ENCODE data around the gene EP400.

EP400 gene

DNA sequence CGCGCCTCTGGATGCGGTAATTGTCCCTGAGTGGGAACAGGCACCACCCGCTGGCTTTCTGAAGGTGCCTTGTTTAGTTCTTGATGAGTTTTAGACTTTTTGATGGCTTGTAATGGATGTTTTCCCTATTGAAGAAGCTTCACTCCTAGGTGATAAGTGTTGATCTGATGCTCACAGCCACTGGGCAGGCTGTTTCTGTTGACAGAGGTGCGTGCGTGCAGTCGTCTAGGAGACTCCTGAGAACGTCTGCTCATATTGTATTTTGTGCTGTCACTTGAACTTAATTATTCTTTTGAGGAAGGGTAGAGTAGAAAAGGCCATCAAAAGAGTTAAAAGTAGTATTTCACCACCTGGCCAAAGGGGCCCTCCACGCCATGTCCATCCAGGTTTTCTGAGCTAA, 70.5 kb downstream of the EP400 start:
- DNase-seq (ENCODE audit: low read depth in 2 of 2) = no peak

DNA sequence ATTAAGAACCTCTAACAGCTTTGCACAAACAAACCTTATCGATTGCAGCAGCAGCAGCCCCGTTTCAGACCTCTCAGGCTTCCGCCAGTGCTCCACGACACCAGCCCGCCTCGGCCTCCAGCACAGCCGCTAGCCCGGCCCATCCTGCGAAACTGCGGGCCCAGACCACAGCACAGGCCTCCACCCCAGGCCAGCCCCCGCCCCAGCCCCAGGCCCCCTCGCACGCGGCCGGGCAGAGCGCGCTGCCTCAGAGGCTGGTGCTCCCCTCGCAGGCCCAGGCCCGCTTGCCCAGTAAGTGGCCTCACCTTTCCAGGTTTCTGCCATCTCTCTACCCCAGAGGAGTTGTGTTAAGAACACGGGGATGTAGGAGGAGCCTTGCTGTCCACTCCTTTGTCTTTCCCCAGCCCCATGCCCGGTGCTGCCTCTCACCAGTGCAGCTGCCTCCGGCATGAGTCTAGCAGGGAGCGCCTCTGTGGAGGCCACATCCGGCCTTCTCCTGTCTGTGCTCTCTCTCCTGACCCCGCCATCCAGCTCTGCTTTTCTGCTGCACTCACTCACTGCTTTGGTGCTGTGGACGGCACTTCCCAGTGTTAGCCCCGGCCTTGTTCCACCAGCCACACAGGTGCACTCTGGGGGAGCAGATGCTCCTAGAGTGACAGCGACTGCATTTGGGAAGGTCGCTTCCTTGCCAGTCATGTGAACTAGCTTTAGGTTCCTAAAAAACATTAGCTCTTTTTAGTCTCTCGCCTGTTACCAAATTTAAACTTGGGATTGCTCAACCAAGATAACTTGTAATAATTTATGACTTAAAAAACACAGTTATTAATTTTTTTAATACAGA, 71.5 kb downstream of the EP400 start:
- DNase-seq (ENCODE audit: low read depth in 2 of 2) = no peak

DNA sequence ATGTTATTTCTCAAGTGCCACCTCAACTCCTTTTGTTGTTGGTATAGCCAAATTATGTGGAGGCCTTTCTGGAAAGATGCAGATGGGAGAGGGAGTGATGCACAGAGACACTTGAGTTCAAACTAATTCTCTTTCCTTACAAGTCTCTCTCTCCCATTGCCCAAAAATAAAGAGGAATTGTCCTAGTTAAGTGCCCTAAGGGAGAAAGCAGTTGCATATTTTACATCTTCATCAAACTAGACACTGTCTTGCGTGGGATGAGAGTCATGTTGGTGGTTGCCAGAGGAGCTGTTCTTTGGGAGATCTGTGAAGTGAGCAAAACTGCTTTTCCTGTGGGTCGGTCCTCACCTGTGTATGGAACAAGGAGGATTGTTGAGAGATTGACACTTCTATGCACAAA, 72.2 kb downstream of the EP400 start:
- DNase-seq (ENCODE audit: low read depth in 2 of 2) = no peak

DNA sequence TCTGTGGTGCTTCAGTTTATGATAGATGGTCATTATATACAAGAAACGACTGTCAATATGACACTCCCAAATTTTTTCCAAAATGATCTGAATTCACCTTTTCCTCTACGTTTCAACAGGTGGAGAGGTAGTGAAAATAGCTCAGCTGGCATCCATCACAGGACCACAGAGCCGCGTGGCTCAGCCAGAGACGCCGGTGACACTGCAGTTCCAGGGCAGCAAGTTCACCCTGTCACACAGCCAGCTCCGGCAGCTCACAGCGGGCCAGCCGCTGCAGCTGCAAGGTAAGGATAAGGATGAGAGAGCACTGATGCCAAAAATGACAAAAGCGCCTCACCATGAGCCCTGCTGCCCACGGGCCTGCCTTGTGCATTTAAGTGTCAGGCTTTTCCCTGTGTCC, 73.9 kb downstream of the EP400 start:
- DNase-seq (ENCODE audit: low read depth in 2 of 2) = no peak

DNA sequence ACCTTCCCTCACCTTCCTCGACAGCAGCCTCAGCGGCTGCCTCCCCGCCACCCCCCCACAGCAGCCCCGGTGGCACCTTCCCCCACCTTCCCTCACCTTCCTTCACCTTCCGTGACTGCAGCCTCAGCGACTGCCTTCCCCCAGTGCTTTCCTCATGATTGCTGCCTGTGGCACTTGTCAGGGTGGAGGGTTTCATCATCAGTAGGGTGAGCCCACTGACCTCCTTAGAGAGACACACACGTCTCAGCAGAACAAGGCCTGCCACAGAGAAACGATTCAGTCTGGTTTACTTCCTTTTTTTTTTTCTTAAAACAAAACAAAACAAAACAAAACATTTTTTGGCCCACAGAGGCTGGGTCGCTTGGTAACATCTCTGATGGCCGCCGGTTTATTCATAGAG, 75.0 kb downstream of the EP400 start:
- no peak for DNase-seq (ENCODE audit: low read depth in 2 of 2)

DNA sequence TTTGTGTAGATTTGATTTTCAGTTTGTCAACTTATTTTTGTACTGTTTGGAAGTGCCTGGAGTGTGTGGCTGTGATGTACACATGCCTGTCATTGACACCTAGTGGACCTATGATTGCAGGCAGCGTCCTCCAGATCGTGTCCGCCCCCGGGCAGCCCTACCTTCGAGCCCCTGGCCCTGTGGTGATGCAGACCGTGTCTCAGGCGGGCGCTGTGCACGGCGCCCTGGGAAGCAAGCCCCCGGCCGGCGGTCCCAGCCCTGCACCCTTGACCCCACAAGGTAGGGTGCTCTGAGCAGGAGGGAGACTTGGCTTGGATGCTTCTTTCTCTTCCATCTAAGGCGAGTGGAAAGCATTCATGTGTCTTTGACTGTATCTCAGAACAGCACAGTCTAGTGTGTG, 75.8 kb downstream of the EP400 start:
- DNase-seq (ENCODE audit: low read depth in 2 of 2) = no peak

DNA sequence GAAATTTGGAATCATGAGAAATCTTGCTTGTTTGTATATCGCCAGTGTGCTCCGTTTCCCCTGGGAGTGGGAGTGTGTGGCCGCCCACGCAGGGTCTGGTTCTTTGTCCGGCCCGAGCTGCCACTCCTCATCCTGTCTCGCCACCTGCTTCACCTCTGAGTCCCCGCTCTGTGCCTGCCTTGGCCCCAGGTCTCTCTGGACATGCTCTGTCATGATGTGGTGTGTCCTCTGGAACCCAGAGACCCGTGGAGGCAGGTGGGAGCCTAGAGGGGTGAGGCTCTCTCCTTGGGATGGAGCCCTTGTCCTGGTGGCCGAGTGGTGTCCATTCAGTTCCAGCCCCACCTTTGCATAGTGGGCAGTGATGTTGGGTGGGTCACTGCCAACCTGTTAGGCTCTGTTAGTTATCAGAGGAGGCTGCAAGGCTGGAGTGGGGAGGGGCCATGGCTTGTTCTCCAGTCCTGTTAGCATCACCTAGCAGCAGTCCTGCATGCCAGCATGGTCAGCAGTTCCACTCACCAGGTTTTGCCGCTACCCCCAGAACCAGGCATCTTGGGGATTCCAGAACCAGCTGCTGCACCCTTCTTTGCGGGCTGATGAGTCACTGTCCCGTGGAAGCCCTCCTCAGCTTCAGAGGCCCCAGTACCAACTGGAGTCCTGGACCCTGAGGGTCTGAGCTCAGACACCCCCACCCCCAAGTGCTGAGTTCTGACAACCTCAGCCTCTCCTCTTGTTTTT, 76.5 kb downstream of the EP400 start:
- no peak for DNase-seq (ENCODE audit: low read depth in 2 of 2)

DNA sequence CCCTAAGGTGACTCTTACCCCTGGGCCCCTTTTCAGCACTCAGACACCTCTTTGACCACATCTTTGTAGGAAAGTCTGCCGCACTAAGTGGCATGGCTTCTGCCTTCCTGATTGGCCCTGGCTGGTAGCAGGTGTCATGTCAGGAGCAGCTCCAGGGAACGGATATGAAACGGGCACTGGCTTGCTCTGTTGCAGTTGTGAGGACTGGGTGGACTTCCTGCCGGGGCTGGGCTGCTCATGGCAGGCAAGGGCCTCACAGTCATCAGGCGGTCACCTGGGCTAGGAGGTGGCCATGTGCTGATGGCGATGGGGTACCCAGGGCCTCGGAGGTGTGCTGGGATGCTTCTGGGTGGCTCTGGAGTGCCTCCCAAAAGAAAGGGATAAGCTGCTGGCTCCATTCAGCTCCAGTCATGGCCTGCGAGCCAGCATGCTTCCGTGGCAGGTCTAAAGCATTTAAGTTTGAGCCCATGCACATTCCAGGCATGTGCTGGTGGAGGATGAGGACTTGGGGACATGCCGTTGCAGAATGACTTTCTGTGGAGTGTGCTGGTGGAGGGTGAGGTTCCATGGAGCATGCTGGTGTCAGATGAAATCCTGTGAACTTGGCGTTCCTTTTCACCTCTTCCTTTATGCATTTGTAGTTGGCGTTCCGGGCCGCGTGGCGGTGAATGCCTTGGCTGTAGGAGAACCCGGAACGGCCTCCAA, 77.2 kb downstream of the EP400 start:
- DNase-seq (ENCODE audit: low read depth in 2 of 2) = no peak

DNA sequence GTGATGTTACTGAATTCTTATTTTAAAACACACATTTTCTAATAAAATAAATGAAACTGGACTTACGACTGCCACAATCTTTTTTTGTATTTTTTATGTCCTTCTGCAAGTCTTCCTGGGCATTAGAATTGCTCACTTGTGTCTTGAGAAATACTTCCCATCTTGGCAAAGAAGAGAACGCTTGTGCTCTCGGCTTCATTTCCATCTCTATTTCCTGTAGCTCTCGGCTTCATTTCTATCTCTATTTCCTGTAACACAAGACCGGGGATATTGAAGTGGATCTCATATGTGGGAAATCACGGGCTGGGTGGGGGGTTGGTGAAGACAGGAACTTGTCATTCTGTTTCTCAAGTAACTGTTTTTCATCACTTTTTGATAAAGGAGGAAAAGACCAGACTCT, 77.9 kb downstream of the EP400 start:
- DNase-seq (ENCODE audit: low read depth in 2 of 2) = no peak

DNA sequence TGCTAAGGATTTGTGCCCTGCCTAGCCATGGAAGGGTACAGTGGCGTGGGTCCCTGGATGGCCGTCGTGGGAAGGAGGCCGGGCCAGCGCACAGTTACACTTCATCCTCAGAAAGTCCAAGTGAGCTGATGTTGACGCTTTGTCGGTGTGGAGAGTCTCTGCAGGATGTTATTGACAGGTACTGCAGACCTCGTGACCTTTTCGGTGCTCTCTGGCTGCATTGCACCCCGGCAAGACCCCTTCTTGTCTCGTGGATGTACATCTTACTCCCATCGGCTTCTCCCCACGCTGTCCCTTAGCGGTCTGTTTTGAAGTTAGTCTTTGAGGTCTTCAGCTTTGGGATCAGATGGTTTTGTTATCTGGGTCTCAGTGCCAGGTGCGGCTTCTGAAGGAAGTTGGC, 78.4 kb downstream of the EP400 start:
- no peak for DNase-seq (ENCODE audit: low read depth in 2 of 2)

DNA sequence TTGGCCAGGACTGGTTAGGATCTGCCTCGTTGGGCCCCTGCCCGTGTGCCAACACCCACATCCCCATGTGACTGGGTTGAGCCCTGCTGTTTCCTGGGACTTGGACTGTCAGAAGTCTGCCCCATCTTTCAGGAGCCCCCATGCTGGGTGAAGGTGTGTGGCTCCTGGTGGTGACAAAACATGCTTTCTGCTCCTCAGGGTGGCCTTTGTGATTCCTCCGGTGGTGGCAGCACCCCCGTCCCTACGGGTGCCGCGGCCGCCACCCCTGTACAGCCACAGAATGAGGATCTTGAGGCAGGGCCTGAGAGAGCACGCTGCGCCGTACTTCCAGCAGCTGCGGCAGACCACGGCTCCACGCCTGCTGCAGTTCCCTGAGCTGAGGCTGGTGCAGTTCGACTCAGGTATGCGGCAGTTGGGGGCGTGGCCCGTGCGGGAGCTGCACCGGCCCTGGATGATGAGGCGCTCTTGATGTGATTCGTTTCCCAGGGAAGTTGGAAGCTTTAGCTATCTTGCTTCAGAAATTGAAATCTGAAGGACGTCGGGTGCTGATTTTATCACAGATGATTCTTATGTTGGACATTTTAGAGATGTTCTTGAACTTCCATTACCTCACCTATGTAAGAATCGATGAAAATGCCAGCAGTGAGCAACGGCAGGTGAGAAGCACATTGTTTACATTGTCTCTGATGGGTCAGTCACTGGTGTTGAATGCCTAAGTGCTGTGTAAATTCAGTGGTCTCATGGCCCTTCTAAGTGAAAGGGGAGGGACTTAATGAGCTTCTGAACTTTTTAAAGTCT, 80.0 kb downstream of the EP400 start:
- no peak for DNase-seq (ENCODE audit: low read depth in 2 of 2)

DNA sequence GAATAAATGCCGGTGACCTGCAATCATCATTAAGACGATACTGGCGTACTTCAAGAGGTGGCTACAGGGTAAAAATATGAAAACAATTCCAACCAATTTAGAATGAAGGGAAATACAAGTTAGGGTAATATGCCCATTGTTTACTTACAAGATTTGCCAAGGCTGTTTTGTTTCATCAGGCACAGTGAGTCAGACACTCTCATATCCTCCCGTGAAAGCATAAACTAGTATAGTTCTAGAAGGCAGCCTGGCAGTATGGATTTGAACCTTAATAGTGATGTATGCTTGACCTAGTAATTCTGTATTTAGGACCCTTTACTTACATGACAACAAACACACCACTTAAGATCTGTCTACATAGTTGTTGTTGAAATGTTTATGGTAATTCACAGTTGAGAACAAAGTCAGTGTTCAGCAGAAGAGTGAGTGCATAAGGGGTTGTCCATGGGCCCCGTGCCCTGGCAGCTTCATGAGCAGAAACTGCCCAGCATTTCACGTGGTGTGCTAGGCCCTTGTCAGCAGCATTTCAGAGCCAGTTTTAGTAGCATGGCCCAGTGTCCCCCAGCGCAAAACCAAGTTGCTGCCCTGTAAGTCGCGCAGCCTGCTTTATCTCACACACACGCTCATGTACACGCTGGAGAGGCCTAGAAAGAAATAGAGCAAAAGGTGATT, 80.8 kb downstream of the EP400 start:
- DNase-seq (ENCODE audit: low read depth in 2 of 2) = no peak

DNA sequence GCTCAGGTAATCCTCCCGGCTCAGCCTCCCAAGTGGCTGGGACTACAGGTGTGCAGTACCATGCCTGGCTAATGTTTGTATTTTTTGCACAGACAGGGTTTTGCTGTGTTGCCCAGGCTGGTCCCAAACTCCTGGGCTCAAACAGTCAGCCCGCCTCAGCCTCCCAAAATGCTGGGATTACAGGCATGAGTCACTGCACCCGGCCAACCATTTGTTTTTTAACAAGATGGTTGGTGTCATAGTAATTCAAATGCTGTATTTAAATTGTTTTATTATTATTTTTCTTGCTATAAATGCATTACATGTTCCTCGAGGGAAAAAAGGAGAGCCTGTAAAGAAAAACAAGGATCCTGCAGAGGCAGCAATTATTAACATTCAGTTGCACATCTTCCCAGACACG, 83.9 kb downstream of the EP400 start:
- no peak for DNase-seq (ENCODE audit: low read depth in 2 of 2)

DNA sequence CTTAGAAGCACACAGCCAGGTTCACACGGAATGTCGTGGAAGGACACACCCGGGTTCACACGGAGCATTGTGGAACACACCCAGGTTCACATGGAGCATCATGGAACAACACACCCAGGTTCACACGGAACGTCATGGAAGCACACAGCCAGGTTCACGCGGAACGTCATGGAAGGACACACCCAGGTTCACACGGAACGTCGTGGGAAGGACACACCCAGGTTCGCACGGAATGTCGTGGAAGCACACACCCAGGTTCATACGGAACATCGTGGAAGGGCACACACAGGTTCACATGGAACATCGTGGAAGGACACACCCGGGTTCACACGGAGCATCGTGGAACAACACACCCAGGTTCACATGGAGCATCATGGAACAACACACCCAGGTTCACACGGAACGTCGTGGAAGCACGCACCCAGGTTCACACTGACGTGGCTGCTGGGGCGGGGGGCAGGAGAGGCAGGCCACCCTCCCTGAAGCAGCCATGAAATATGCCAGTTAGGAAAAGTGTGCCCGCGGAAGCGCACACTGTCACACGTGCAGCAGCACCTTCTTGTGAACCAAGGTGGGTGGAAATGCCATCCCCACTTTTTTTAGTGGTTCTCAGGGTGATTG, 86.4 kb downstream of the EP400 start:
- DNase-seq (ENCODE audit: low read depth in 2 of 2) = no peak

DNA sequence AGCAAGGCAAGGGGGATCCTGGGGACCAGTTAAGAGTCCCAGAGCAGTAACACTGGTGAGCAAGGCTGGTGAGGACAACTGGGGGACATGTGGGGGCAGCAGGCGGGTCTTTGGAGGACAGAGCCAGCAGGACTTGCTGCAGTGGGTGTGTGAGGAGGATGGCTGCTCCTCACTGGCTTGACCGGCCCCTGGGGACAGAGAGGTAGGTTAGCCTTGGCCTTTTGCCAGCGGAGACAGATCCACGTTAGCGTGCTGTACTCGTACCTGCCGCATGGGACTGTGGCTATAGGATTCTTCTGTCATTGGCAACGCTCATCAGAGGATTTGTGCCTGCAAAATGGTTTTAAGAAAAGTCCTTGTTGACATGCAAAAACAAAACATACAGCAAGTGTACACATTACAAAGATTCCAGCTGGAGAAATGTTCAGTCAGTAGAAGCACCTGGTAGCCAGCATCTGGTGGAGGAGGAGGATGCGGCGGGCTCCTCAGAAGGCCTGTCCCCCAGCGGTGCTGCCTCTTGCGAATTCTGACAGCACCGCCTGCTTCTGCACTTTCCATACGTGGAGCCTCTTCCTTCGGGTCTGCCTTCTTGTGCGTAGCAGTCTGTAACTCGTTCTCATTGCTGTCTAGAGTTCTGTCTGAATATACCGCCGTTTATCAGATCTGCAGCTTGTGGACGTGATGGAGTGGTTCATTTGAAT, 91.3 kb downstream of the EP400 start:
- DNase-seq (ENCODE audit: low read depth in 2 of 2) = no peak

DNA sequence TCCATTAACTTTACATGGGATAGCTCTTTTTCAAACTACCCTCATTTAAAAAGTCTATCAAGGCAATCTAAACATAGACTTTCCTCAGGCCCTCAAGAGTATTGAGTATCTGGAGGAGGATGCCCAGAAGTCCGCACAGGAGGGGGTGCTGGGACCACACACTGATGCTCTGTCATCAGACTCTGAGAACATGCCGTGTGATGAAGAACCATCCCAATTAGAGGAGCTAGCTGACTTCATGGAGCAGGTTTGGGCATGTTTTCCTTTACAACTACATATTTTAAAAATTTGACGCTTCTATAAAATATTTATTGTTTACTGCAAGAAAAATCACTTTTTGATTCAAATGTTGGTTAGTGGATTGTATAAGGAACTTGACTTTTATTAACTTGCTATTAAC, 93.5 kb downstream of the EP400 start:
- no peak for DNase-seq (ENCODE audit: low read depth in 2 of 2)

DNA sequence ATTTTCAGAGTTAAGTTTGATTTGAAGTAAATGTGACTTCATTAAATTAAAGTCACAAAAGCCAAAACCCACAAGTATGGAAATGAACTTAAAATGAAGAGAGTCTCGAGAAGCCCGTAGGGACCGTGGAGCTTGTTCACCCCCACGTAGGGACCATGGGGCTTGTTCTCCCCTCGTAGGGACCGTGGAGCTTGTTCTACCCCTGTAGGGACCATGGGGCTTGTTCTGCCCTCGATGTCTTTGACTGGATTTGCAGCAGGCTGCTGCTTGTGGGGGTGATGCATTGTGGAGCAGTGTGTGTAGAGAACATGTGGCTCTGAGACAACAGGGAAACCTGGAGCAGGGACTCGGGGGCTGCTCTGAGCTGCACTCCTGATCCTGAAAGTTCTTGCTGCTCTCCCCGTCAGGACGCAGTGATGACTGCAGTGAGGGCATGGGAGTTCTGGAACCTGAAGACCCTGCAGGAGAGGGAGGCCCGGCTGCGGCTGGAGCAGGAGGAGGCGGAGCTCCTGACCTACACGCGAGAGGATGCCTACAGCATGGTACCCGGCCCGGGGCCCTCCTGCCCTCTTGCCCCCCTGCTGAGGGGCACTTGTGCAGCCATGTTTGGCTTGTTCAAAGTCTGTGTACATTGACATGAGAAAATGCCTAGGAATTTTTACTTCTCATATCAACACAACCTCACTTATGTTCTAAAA, 94.2 kb downstream of the EP400 start:
- no peak for DNase-seq (ENCODE audit: low read depth in 2 of 2)

DNA sequence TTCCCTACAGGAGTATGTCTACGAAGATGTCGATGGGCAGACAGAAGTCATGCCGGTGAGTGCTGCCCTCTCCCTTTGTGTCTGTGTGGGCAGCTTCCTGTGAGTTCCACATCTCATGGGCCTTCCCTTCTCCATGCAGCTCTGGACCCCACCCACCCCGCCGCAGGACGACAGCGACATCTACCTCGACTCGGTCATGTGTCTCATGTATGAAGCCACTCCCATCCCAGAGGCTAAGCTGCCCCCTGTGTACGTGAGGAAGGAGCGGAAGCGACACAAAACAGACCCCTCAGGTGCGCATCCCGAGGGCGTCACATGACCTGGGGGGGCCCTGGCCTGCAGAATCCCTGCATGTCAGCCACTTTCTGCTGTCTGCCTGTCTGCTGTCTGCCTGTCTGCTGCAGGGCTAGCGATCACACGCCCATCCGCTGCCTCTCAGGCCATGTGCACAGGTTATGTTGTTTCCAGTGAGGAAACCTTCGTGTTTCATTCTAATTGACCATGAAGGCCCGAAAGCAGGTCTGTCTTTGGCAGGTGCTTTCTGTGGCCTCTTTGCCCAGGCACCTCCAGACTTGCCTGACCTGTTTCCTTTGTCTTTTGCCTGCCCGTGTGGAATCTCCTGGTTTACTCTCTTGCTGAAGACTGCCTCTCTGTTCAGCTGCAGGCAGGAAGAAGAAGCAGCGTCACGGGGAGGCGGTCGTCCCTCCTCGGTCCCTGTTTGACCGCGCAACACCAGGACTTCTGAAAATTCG, 95.1 kb downstream of the EP400 start:
- DNase-seq (ENCODE audit: low read depth in 2 of 2) = no peak

DNA sequence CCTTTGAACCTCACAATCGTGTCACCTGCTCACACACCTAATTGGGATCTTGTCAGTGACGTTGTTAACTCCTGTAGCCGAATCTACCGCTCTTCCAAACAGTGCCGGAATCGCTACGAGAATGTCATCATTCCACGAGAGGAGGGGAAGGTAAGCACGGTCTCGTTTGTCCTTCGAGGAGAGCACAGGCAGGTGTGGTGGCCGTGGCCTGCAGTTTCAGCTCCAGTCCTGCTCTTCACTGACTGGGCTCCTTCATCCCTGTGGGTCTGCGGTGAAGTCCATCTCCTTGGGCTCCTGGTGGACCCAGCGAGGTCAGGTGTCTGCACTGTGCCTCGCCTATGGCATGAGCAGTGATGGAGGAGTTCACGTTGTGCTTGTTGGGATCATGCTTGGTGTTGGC, 96.0 kb downstream of the EP400 start:
- DNase-seq (ENCODE audit: low read depth in 2 of 2) = no peak

Data from fibroblast of skin of left quadriceps (primary cell).